Heart left ventricle (tissue), 13 donors: Measurements from ENCODE around the gene CORO6.

Experiments
- CTCF ChIP-seq, 12 donors: fragments of 200-600 bp; sonication (generic) in 4 of 12; IDR thresholded peaks; one replicate each; pipeline versions ENCODE4 v1.5.0 to v1.8.0; 2018 to 2022; ENCODE audit warnings: antibody characterized with exemption in 12 of 12, mild to moderate bottlenecking in 5 of 12
- POLR2A ChIP-seq, 2 donors: fragments of 450-650 bp; IDR thresholded peaks; one replicate each; pipeline ENCODE4 v1.6.1; 2017; ENCODE audit warnings: antibody characterized with exemption in 2 of 2, mild to moderate bottlenecking in 2 of 2, moderate library complexity in 2 of 2
- donor health status: ischemic (EF 13 %, LVEDD 7.1; RV severe dilation, severe dysfunction).
- donor health status: DM: no; HTN: yes; CAD: no.
- donor health status: DM: no; HTN: no; CAD: no.
- donor health status: ischemic (EF 25% LVEDD 6.9; RV normal size, moderate dysfunction).
- donor health status: ischemic (EF 25% LVEDD 5.7; RV mildly dilated, moderate dysfunction).
- donor health status: ischemic (EF 35%, LVEDD 5.7; RV mildly dilated, moderate dysfunction).
- donor health status: nonischemic (EF 11% LVEDD 7.7; RV severe dilation, severe dysfunction).
- donor health status: DM: yes; HTN: yes; CAD: no.
- donor health status: PGD.
- donor health status: ischemic (EF 29% LVEDD 5.4; RV normal size, mild dysfunction).
- donor health status: nonischemic (EF 23%, LVEDD 6.1; RV moderate dilation, normal function).

GRCh38 chr17:29575511-29576213, 47.0 kb downstream of the CORO6 start:
- TF ChIP-seq CTCF (IDR thresholded peaks at IDR 0.05): no peak
- no peak for TF ChIP-seq POLR2A (IDR thresholded peaks at IDR 0.05)
